Esophagus squamous epithelium (tissue), 4 donors: ENCODE results near the gene PCCA.

ENCODE experiments used
- CTCF ChIP-seq, 6 experiments: fragments of 450-650 bp in 4 of 6; fragments of 200-600 bp in 2 of 6; sonication (generic) in 2 of 6; IDR thresholded peaks; one replicate each; pipeline ENCODE4 v1.5.1; 2016 to 2019; ENCODE audit warnings: antibody characterized with exemption in 6 of 6, mild to moderate bottlenecking in 4 of 6, moderate library complexity in 4 of 6
- POLR2A ChIP-seq, 4 donors: fragments of 450-650 bp; IDR thresholded peaks; one replicate each; pipeline ENCODE4 v1.6.1; 2017; ENCODE audit warnings: antibody characterized with exemption in 4 of 4, mild to moderate bottlenecking in 4 of 4, moderate library complexity in 3 of 4

GRCh38 chr13:100543872-100544602 is 455.1 kb downstream of the PCCA start:
- TF ChIP-seq CTCF (IDR thresholded peaks at IDR 0.05) (no peak), POLR2A (IDR thresholded peaks at IDR 0.05) (no peak)
